HUES6 (cell line): ENCODE data around the gene HTR4.
"Not testable (repeated sequence)": the region's sequence is repeated elsewhere in the genome, so short reads cannot be mapped to it uniquely, and the experiment has no call there.

Experiments used
- H3K27ac ChIP-seq: 2 replicates; pipeline ENCODE4 v1.7.0; 2013; ENCODE audit warnings: low read depth, mild to moderate bottlenecking, low read length, inconsistent platforms
- H3K27me3 ChIP-seq: 2 replicates; pipeline ENCODE4 v1.6.1; 2013; ENCODE audit warnings: low read length; ENCODE audit not compliant: control insufficient read depth, insufficient read depth
- H3K36me3 ChIP-seq: 2 replicates; pipeline ENCODE4 v1.6.1; 2013; ENCODE audit warnings: low read length; ENCODE audit not compliant: control insufficient read depth, insufficient read depth
- H3K4me1 ChIP-seq: 2 replicates; pipeline ENCODE4 v1.6.1; 2013; ENCODE audit warnings: low read length; ENCODE audit not compliant: control insufficient read depth, insufficient read depth
- H3K4me3 ChIP-seq: 2 replicates; pipeline ENCODE4 v1.5.1; 2013; ENCODE audit warnings: low read depth, low read length
- H3K9ac ChIP-seq: one replicate; pipeline ENCODE4 v1.6.1; 2013; ENCODE audit warnings: mild to moderate bottlenecking, low read length
- H3K9me3 ChIP-seq: 2 replicates; pipeline ENCODE4 v1.6.1; 2013; ENCODE audit warnings: low read depth, low read length; ENCODE audit not compliant: control insufficient read depth, insufficient read depth

The HTR4 gene

DNA sequence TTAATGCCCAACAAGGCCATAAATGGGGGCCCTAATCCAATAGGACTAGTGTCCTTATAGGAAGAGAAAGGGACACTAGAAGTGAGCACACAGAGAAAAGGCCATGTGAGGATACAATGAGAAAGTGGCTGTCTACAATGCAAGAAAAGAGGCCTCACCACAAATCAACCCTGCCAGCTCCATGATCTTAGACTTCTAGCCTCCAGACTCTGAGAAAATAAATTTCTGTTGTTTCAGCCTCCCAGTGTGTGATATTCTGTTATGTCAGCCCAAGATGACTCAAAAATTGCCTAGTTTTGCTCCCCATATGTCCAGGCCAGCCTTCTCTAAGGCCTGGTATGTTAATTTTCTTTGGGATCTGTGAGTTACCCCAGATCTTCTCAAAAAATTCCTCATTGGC lies 32.3 kb upstream of the HTR4 start:
- Histone ChIP-seq H3K4me3 (no peak overlapping the region), H3K36me3 (no peaks in the 10 kb centered on the region), H3K9me3 (no peaks in the 10 kb centered on the region), H3K9ac (no peak overlapping the region), H3K27me3 (no peaks in the 10 kb centered on the region), H3K27ac (no peak overlapping the region), H3K4me1 (no peaks in the 10 kb centered on the region)

- no peaks in the 10 kb centered on the region for H3K36me3 ChIP-seq
- H3K4me3 ChIP-seq, result no peak overlapping the region
- H3K27me3 ChIP-seq, result no peaks in the 10 kb centered on the region
- H3K27ac ChIP-seq, result no peak overlapping the region
- H3K9me3 ChIP-seq, result no peaks in the 10 kb centered on the region
- no peak overlapping the region for H3K9ac ChIP-seq
- H3K4me1 ChIP-seq, result no peaks in the 10 kb centered on the region
These were observed 31.3 kb upstream of the HTR4 start for GRCh38 chr5:148685520-148686134.

GRCh38 chr5:148684528-148684927 lies 30.2 kb upstream of the HTR4 start:
- no peak overlapping the region for H3K9ac ChIP-seq
- H3K36me3 ChIP-seq, result no peaks in the 10 kb centered on the region
- no peaks in the 10 kb centered on the region for H3K9me3 ChIP-seq
- H3K27ac ChIP-seq, result no peak overlapping the region
- H3K4me3 ChIP-seq, result no peak overlapping the region
- no peaks in the 10 kb centered on the region for H3K27me3 ChIP-seq
- no peaks in the 10 kb centered on the region for H3K4me1 ChIP-seq

DNA sequence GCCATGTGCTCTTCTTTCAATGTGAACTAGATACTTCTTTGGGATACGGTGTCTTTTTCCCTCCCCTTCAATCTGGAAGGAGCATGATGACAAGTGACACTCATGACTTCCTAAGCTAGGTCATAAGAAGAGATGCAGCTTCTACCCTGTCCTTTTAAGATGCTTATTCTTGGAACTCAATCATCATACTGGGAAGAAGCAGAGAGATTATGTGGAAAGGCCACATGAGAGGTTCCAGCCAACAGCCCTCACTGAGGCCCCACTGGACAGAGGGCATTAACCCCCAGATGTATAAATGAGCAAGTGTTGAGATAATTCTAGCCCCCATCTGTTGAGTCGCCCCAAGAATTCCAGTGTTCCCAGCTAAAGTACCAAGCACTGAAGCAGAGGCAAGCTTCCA lies 29.3 kb upstream of the HTR4 start:
- H3K9me3 ChIP-seq, result no peaks in the 10 kb centered on the region
- no peak overlapping the region for H3K9ac ChIP-seq
- no peak overlapping the region for H3K4me3 ChIP-seq
- H3K4me1 ChIP-seq, result no peaks in the 10 kb centered on the region
- no peak overlapping the region for H3K27ac ChIP-seq
- no peaks in the 10 kb centered on the region for H3K27me3 ChIP-seq
- no peaks in the 10 kb centered on the region for H3K36me3 ChIP-seq

GRCh38 chr5:148682058-148683026 lies 28.0 kb upstream of the HTR4 start:
- Histone ChIP-seq H3K4me3 (no peak overlapping the region), H3K36me3 (no peaks in the 10 kb centered on the region), H3K27ac (no peak overlapping the region), H3K27me3 (no peaks in the 10 kb centered on the region), H3K4me1 (no peaks in the 10 kb centered on the region), H3K9ac (no peak overlapping the region), H3K9me3 (no peaks in the 10 kb centered on the region)

DNA sequence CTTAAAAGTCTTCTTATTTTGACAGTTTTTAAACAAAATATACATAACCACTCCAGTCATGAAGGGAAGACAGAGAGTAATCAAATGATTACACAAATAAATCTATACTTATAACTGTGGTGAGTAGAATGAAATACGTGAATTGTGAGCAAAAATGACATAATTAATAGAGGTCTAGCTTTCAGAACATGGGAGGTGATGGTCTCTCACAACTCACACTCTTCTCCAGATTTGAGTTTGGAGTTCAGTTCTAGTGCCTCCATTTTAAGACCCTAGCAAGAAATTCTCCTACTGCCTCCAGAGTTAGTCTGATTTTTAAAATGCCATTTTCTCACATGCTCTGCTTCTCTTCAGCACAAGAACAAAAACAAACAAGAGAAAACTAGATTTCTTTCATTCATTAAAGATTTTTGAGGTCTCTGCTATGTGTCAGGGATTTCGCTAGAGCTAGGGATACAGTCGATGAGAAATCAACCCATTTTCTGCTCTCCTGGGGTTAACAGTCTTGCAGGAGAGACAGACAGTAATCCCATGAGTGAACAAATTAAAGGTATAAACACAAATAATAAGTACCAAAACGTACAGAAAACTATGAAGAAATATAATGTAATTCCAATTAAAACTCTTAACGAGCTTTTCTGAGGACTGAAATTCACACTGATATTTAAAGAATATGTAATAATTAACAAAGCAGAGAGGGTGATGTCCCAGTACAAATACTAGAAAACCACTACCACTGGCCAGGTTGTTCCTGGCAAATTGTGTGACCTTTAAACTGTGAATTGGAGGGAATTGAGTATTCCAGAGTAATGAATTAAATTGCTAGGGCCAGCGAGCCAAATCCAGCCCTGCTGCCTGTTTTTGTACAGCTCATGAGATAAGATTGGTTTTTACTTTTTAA lies 27.1 kb upstream of the HTR4 start:
- Histone ChIP-seq H3K27ac (no peak overlapping the region), H3K9me3 (no peaks in the 10 kb centered on the region), H3K9ac (no peak overlapping the region), H3K27me3 (no peaks in the 10 kb centered on the region), H3K36me3 (no peaks in the 10 kb centered on the region), H3K4me1 (no peaks in the 10 kb centered on the region), H3K4me3 (no peak overlapping the region)

GRCh38 chr5:148673704-148674103 lies 19.4 kb upstream of the HTR4 start:
- H3K36me3 ChIP-seq, H3K4me3 ChIP-seq, H3K27me3 ChIP-seq, H3K27ac ChIP-seq, H3K9me3 ChIP-seq, H3K4me1 ChIP-seq, H3K9ac ChIP-seq: not testable (repeated sequence)

DNA sequence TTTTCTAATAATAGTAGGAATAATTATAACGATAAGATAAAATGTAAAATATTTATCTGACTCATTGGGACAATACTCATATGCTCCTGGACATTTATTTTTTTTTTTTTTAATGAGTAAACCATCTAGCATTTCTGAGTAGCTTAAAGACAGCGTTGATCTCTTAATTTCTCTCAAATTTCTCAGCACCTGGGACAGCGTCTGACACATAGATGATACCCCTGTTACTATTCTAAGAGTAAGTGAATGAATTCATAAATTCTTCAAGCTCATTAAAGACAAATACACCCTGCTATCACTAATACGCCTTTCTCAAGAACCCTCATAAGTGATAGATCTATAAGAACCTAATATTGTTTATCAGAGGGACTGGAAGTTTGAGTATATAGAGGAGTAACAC lies 12.0 kb upstream of the HTR4 start:
- H3K36me3 ChIP-seq, result no peaks in the 10 kb centered on the region
- no peak overlapping the region for H3K27ac ChIP-seq
- no peak overlapping the region for H3K4me3 ChIP-seq
- no peaks in the 10 kb centered on the region for H3K9me3 ChIP-seq
- no peak overlapping the region for H3K9ac ChIP-seq
- no peaks in the 10 kb centered on the region; the same call in 1 of the 2 replicates for H3K27me3 ChIP-seq
- H3K4me1 ChIP-seq, result no peaks in the 10 kb centered on the region

DNA sequence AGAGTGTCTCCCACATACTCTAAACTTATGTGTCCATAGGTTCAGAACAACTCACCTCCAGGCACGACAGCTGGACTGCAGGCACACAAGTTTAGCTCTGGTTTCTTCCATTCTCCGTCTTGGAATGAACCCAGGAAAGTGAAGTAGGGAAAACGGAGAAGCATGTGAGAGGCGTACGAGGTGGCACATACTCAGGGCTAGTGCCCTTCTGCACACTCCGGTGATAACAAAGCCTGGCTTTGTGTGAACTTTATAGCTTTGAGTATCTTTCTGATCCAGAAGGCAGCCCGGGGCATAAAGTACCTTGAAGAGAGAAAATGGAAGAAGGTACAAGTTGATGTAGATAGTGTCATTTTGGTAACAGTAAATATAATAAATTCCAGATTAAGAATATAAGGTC lies 11.1 kb upstream of the HTR4 start:
- no peaks in the 10 kb centered on the region for H3K4me1 ChIP-seq
- H3K4me3 ChIP-seq, result no peak overlapping the region
- no peak overlapping the region for H3K27ac ChIP-seq
- no peaks in the 10 kb centered on the region for H3K36me3 ChIP-seq
- H3K27me3 ChIP-seq, result peaks cover 4% of the 10 kb centered on the region; the same call in 1 of the 2 replicates
- H3K9me3 ChIP-seq, result no peaks in the 10 kb centered on the region
- no peak overlapping the region for H3K9ac ChIP-seq

- Histone ChIP-seq H3K9me3 (no peaks in the 10 kb centered on the region), H3K9ac (no peak overlapping the region), H3K4me3 (no peak overlapping the region), H3K4me1 (no peaks in the 10 kb centered on the region), H3K27me3 (peaks cover 17% of the 10 kb centered on the region; the same call in 1 of the 2 replicates), H3K36me3 (no peaks in the 10 kb centered on the region), H3K27ac (no peak overlapping the region)
These were observed 9.2 kb upstream of the HTR4 start for GRCh38 chr5:148663509-148663908.

DNA sequence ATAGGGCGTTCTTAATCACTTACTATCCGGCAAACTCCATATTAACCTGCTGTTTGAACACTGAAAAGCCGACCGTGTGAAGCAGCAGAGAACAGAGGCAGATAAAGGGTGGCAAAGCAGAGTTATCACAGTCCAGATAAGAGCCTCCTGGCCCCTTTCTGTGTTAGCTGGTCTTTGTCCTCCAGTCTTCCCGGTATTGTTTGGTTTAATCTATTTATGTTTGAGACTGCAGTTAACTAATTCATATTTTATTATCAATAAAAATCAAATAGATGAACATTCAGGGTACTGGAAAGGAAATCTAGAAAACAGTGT lies 6.0 kb upstream of the HTR4 start:
- Histone ChIP-seq H3K27ac (no peak overlapping the region), H3K27me3 (peaks cover 44% of the 10 kb centered on the region), H3K4me3 (no peak overlapping the region), H3K9me3 (no peaks in the 10 kb centered on the region), H3K9ac (no peak overlapping the region), H3K4me1 (no peaks in the 10 kb centered on the region), H3K36me3 (no peaks in the 10 kb centered on the region)
